ENCODE results near the gene NCAN. TPM values are rescaled to one million over a fixed set of nuclear protein-coding genes. Genes with fewer than 3 reads are reported as not detected.

The NCAN gene
- total and polyA plus RNA-seq, 2 of the 13 experiments (the other 11 are each of a cell fraction or from before 2014, with no cell fraction given): not detected

DNA sequence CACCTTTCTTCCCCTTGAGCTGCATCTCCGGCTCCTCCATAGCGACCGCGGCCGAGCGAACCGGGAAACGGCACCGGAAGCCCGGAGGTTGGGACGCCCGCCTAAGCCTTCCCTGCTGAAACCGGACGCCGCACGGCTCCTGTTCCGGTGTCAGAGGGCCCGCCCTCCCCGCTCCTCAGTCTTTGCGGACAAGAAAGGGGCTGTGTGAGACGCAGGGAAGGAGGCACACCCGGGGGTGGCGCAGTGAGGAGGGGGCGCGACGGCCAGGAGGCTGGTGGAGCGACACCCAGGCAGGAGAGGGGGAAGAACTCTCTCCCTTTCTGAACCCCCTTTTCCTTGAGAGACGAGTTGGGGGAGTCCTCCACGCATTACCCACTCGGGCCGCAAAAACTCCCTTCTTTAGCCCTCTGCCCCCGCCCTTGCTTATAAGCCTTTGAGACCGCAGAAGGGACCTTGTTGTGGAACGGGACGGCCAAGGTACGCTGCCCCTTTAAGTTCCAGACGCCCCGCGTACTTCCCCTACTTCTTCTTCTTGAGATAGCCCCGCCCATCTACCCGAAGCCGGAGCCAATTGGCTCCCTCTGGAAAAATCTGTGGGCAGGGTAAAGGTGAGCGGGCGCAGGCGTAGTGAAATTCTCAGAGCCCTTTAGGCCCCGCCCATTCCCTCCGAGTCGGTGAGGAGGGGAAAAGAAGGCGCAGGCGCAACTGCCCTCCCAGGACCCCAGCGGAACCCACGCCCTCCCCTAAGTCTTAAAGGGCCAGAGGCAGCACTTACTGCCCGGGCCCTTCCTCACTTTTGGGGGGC is 19.5 kb upstream of the NCAN start, which contains the start of the genes BORCS8 and RFXANK (continued):
- TF ChIP-seq, protein P1, sequence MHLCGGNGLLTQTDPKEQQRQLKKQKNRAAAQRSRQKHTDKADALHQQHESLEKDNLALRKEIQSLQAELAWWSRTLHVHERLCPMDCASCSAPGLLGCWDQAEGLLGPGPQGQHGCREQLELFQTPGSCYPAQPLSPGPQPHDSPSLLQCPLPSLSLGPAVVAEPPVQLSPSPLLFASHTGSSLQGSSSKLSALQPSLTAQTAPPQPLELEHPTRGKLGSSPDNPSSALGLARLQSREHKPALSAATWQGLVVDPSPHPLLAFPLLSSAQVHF (CRISPR knock-in tag; IDR thresholded peaks at IDR 0.05): no peak
- TF ChIP-seq CHD4 (IDR thresholded peaks at IDR 0.05; ENCODE audit: borderline replicate concordance, low read length) (no peak), ZSCAN30 (CRISPR knock-in tag; IDR thresholded peaks at IDR 0.05) (peak; percentile 30; the same call in 1 of the 2 replicates), PHF21A (CRISPR knock-in tag; IDR thresholded peaks at IDR 0.05) (peak; percentile 45), SRSF4 (IDR thresholded peaks at IDR 0.05; ENCODE audit: low read depth, low read length, poor library complexity, severe bottlenecking) (no peak), KDM5B (CRISPR knock-in tag; IDR thresholded peaks at IDR 0.05; ENCODE audit: borderline replicate concordance) (peak; percentile 85), REXO4 (CRISPR knock-in tag; IDR thresholded peaks at IDR 0.05; ENCODE audit: borderline replicate concordance) (no peak), ZNF331 (CRISPR knock-in tag; IDR thresholded peaks at IDR 0.05) (peak; percentile 54), PAWR (CRISPR knock-in tag; IDR thresholded peaks at IDR 0.05; ENCODE audit: borderline replicate concordance) (no peak), ZNF101 (CRISPR knock-in tag; IDR thresholded peaks at IDR 0.05; ENCODE audit: borderline replicate concordance, low read depth) (no peak), RFX3 (CRISPR knock-in tag; IDR thresholded peaks at IDR 0.05) (no peak; the same call in 1 of the 2 replicates), IRF2 (CRISPR knock-in tag; IDR thresholded peaks at IDR 0.05) (peak; percentile 79)
- TF ChIP-seq, protein P2, sequence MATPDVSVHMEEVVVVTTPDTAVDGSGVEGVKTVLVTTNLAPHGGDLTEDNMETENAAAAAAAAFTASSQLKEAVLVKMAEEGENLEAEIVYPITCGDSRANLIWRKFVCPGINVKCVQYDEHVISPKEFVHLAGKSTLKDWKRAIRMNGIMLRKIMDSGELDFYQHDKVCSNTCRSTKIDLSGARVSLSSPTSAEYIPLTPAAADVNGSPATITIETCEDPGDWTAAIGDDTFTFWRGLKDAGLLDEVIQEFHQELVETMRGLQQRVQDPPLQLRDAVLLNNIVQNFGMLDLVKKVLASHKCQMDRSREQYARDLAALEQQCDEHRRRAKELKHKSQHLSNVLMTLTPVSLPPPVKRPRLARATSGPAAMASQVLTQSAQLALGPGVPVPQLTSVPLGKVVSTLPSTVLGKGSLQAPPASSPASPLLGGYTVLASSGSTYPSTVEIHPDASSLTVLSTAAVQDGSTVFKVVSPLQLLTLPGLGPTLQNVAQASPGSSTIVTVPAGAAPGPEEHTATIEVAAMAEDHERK (CRISPR knock-in tag; IDR thresholded peaks at IDR 0.05; ENCODE audit: low read depth): no peak
- TF ChIP-seq, protein P3, sequence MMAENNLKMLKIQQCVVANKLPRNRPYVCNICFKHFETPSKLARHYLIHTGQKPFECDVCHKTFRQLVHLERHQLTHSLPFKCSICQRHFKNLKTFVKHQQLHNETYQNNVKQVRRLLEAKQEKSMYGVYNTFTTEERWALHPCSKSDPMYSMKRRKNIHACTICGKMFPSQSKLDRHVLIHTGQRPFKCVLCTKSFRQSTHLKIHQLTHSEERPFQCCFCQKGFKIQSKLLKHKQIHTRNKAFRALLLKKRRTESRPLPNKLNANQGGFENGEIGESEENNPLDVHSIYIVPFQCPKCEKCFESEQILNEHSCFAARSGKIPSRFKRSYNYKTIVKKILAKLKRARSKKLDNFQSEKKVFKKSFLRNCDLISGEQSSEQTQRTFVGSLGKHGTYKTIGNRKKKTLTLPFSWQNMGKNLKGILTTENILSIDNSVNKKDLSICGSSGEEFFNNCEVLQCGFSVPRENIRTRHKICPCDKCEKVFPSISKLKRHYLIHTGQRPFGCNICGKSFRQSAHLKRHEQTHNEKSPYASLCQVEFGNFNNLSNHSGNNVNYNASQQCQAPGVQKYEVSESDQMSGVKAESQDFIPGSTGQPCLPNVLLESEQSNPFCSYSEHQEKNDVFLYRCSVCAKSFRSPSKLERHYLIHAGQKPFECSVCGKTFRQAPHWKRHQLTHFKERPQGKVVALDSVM (CRISPR knock-in tag; IDR thresholded peaks at IDR 0.05): peak; percentile 51; the same call in 1 of the 2 replicates
- TF ChIP-seq, protein P4, sequence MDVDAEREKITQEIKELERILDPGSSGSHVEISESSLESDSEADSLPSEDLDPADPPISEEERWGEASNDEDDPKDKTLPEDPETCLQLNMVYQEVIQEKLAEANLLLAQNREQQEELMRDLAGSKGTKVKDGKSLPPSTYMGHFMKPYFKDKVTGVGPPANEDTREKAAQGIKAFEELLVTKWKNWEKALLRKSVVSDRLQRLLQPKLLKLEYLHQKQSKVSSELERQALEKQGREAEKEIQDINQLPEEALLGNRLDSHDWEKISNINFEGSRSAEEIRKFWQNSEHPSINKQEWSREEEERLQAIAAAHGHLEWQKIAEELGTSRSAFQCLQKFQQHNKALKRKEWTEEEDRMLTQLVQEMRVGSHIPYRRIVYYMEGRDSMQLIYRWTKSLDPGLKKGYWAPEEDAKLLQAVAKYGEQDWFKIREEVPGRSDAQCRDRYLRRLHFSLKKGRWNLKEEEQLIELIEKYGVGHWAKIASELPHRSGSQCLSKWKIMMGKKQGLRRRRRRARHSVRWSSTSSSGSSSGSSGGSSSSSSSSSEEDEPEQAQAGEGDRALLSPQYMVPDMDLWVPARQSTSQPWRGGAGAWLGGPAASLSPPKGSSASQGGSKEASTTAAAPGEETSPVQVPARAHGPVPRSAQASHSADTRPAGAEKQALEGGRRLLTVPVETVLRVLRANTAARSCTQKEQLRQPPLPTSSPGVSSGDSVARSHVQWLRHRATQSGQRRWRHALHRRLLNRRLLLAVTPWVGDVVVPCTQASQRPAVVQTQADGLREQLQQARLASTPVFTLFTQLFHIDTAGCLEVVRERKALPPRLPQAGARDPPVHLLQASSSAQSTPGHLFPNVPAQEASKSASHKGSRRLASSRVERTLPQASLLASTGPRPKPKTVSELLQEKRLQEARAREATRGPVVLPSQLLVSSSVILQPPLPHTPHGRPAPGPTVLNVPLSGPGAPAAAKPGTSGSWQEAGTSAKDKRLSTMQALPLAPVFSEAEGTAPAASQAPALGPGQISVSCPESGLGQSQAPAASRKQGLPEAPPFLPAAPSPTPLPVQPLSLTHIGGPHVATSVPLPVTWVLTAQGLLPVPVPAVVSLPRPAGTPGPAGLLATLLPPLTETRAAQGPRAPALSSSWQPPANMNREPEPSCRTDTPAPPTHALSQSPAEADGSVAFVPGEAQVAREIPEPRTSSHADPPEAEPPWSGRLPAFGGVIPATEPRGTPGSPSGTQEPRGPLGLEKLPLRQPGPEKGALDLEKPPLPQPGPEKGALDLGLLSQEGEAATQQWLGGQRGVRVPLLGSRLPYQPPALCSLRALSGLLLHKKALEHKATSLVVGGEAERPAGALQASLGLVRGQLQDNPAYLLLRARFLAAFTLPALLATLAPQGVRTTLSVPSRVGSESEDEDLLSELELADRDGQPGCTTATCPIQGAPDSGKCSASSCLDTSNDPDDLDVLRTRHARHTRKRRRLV (CRISPR knock-in tag; IDR thresholded peaks at IDR 0.05): no peak
- TF ChIP-seq, protein P5, sequence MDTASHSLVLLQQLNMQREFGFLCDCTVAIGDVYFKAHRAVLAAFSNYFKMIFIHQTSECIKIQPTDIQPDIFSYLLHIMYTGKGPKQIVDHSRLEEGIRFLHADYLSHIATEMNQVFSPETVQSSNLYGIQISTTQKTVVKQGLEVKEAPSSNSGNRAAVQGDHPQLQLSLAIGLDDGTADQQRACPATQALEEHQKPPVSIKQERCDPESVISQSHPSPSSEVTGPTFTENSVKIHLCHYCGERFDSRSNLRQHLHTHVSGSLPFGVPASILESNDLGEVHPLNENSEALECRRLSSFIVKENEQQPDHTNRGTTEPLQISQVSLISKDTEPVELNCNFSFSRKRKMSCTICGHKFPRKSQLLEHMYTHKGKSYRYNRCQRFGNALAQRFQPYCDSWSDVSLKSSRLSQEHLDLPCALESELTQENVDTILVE (CRISPR knock-in tag; IDR thresholded peaks at IDR 0.05): peak; percentile 87; the same call in 1 of the 2 replicates
- TF ChIP-seq, protein P6, sequence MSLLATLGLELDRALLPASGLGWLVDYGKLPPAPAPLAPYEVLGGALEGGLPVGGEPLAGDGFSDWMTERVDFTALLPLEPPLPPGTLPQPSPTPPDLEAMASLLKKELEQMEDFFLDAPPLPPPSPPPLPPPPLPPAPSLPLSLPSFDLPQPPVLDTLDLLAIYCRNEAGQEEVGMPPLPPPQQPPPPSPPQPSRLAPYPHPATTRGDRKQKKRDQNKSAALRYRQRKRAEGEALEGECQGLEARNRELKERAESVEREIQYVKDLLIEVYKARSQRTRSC (CRISPR knock-in tag; IDR thresholded peaks at IDR 0.05; ENCODE audit: low read depth): no peak

Measured in HepG2 (cell line).